ENCODE data around the gene SERHL2.
"Not testable (repeated sequence)": the region's sequence is repeated elsewhere in the genome, so short reads cannot be mapped to it uniquely, and the experiment has no call there.

Gene SERHL2

GRCh38 chr22:42548597-42549330 lies 5.0 kb upstream of the SERHL2 start:
- TF ChIP-seq Cebpa-rat (IDR thresholded peaks at IDR 0.05): no peak
- Histone ChIP-seq H4K20me1 (no peaks in the 10 kb centered on the region), H3K27me3 (no peaks in the 10 kb centered on the region), H3K9me3 (replicated peaks in 1 of 11) (no peaks in the 10 kb centered on the region; a peak in 1 of 22 replicates), H3K9ac (no peak overlapping the region), H3K36me3 (no peaks in the 10 kb centered on the region), H3K4me2 (no peak overlapping the region), H3K27ac (no peak overlapping the region), H3K4me1 (peaks cover 0 to 35% (median 29%) of the 10 kb centered on the region in 10 experiments; a peak in 17 of 20 replicates), H3K4me3 (no peak overlapping the region)

- no peaks in the 10 kb centered on the region; a peak in 1 of 22 replicates for H3K9me3 ChIP-seq (replicated peaks in 1 of 11)
- H3K4me1 ChIP-seq: peaks cover 5 to 42% (median 36%) of the 10 kb centered on the region in 10 experiments; a peak in 19 of 20 replicates
- H3K36me3 ChIP-seq: no peaks in the 10 kb centered on the region
- H3K9ac ChIP-seq: no peak overlapping the region
- no peak overlapping the region for H3K4me3 ChIP-seq
- no peak overlapping the region for H3K4me2 ChIP-seq
- 0 out of 22 replicates have a peak, but pooled peaks cover 0 to 3% (median 0%) of the 10 kb centered on the region in 11 experiments for H3K27me3 ChIP-seq
- no peak for TF ChIP-seq Cebpa-rat (IDR thresholded peaks at IDR 0.05)
- no peak overlapping the region for H3K27ac ChIP-seq
- no peaks in the 10 kb centered on the region for H4K20me1 ChIP-seq
Observed at GRCh38 chr22:42549331-42550060, 4.3 kb upstream of the SERHL2 start.

- not testable (repeated sequence) for H3K9me3 ChIP-seq (replicated peaks in 1 of 11); H3K4me3 ChIP-seq; H3K27me3 ChIP-seq; H3K27ac ChIP-seq; H3K36me3 ChIP-seq; H3K9ac ChIP-seq; H4K20me1 ChIP-seq
- Histone ChIP-seq H3K4me1 (peaks cover 5 to 43% (median 37%) of the 10 kb centered on the region in 10 experiments; a peak in 19 of 20 replicates), H3K4me2 (peak overlapping the region in 9 of 11 experiments; percentile 51 to 100 (median 98); a peak in 16 of 22 replicates)
Observed at GRCh38 chr22:42552294-42552647, 1.5 kb upstream of the SERHL2 start.

GRCh38 chr22:42560381-42560780 lies 6.6 kb downstream of the SERHL2 start:
- Histone ChIP-seq H3K4me3 (no peak overlapping the region), H4K20me1 (peaks cover 0 to 24% (median 7%) of the 10 kb centered on the region in 11 experiments; a peak in 6 of 22 replicates), H3K27ac (no peak overlapping the region), H3K36me3 (peaks cover 0 to 11% (median 0%) of the 10 kb centered on the region in 11 experiments; a peak in 6 of 22 replicates), H3K4me2 (peak overlapping the region in 2 of 11 experiments; percentile 5 to 80; a peak in 2 of 22 replicates), H3K27me3 (no peaks in the 10 kb centered on the region), H3K9me3 (replicated peaks in 1 of 11) (peaks cover 0 to 8% (median 0%) of the 10 kb centered on the region in 11 experiments; a peak in 3 of 22 replicates), H3K9ac (no peak overlapping the region), H3K4me1 (peaks cover 16 to 40% (median 25%) of the 10 kb centered on the region in 10 experiments)
- TF ChIP-seq Cebpa-rat (IDR thresholded peaks at IDR 0.05): no peak

GRCh38 chr22:42560781-42561180 lies 7.0 kb downstream of the SERHL2 start:
- peak overlapping the region in 2 of 11 experiments; percentile 5 to 80; a peak in 2 of 22 replicates for H3K4me2 ChIP-seq
- H3K9ac ChIP-seq: no peak overlapping the region; a peak in 1 of 22 replicates

GRCh38 chr22:42561856-42562255 lies 8.1 kb downstream of the SERHL2 start:
- Histone ChIP-seq H4K20me1 (peaks cover 0 to 24% (median 7%) of the 10 kb centered on the region in 11 experiments; a peak in 6 of 22 replicates), H3K9ac (peak overlapping the region in 1 of 11 experiments; percentile 35; a peak in 2 of 22 replicates), H3K27me3 (no peaks in the 10 kb centered on the region), H3K27ac (peak overlapping the region in 5 of 11 experiments; percentile 1 to 26 (median 4); a peak in 2 of 22 replicates), H3K4me1 (peaks cover 16 to 40% (median 25%) of the 10 kb centered on the region in 10 experiments), H3K4me2 (peak overlapping the region; percentile 17 to 80 (median 66)), H3K9me3 (replicated peaks in 1 of 11) (peaks cover 0 to 16% (median 0%) of the 10 kb centered on the region in 11 experiments; a peak in 7 of 22 replicates), H3K36me3 (peaks cover 0 to 21% (median 11%) of the 10 kb centered on the region in 11 experiments; a peak in 14 of 22 replicates), H3K4me3 (no peak overlapping the region)
- TF ChIP-seq Cebpa-rat (IDR thresholded peaks at IDR 0.05): no peak

More at GRCh38 chr22:42560781-42561180, 7.0 kb downstream of the SERHL2 start:
- Histone ChIP-seq H3K36me3 (peaks cover 0 to 15% (median 4%) of the 10 kb centered on the region in 11 experiments; a peak in 13 of 22 replicates), H3K4me3 (no peak overlapping the region), H3K27ac (no peak overlapping the region), H3K27me3 (no peaks in the 10 kb centered on the region), H4K20me1 (peaks cover 0 to 24% (median 7%) of the 10 kb centered on the region in 11 experiments; a peak in 6 of 22 replicates), H3K4me1 (peaks cover 16 to 40% (median 25%) of the 10 kb centered on the region in 10 experiments), H3K9me3 (replicated peaks in 1 of 11) (peaks cover 0 to 12% (median 0%) of the 10 kb centered on the region in 11 experiments; a peak in 7 of 22 replicates)
- TF ChIP-seq Cebpa-rat (IDR thresholded peaks at IDR 0.05): no peak

- H3K4me3 ChIP-seq: no peak overlapping the region
Observed at GRCh38 chr22:42562279-42562678, 8.5 kb downstream of the SERHL2 start.

GRCh38 chr22:42562684-42563083 lies 8.9 kb downstream of the SERHL2 start:
- Histone ChIP-seq H3K36me3 (peaks cover 0 to 21% (median 11%) of the 10 kb centered on the region in 11 experiments; a peak in 14 of 22 replicates), H3K4me2 (peak overlapping the region; percentile 17 to 80 (median 66)), H4K20me1 (peaks cover 0 to 24% (median 7%) of the 10 kb centered on the region in 11 experiments; a peak in 6 of 22 replicates), H3K9me3 (replicated peaks in 1 of 11) (peaks cover 0 to 16% (median 0%) of the 10 kb centered on the region in 11 experiments; a peak in 7 of 22 replicates), H3K27me3 (no peaks in the 10 kb centered on the region), H3K27ac (peak overlapping the region in 4 of 11 experiments; percentile 3 to 26 (median 10); a peak in 4 of 22 replicates), H3K4me1 (peaks cover 16 to 40% (median 25%) of the 10 kb centered on the region in 10 experiments), H3K4me3 (no peak overlapping the region), H3K9ac (peak overlapping the region in 1 of 11 experiments; percentile 1; a peak in 2 of 22 replicates)
- TF ChIP-seq Cebpa-rat (IDR thresholded peaks at IDR 0.05): no peak

More at GRCh38 chr22:42562279-42562678, 8.5 kb downstream of the SERHL2 start:
- peak overlapping the region; percentile 17 to 80 (median 66) for H3K4me2 ChIP-seq
- H3K27me3 ChIP-seq: no peaks in the 10 kb centered on the region
- H3K27ac ChIP-seq: peak overlapping the region in 6 of 11 experiments; percentile 1 to 26 (median 4); a peak in 4 of 22 replicates
- peaks cover 16 to 40% (median 25%) of the 10 kb centered on the region in 10 experiments for H3K4me1 ChIP-seq
- no peak for TF ChIP-seq Cebpa-rat (IDR thresholded peaks at IDR 0.05)
- H3K36me3 ChIP-seq: peaks cover 0 to 21% (median 11%) of the 10 kb centered on the region in 11 experiments; a peak in 14 of 22 replicates
- peaks cover 0 to 24% (median 7%) of the 10 kb centered on the region in 11 experiments; a peak in 6 of 22 replicates for H4K20me1 ChIP-seq
- H3K9me3 ChIP-seq (replicated peaks in 1 of 11): peaks cover 0 to 16% (median 0%) of the 10 kb centered on the region in 11 experiments; a peak in 7 of 22 replicates
- H3K9ac ChIP-seq: peak overlapping the region in 2 of 11 experiments; percentile 1 to 35; a peak in 3 of 22 replicates

- H3K4me1 ChIP-seq: peaks cover 16 to 40% (median 25%) of the 10 kb centered on the region in 10 experiments
- H3K27me3 ChIP-seq: not testable (repeated sequence)
Observed at GRCh38 chr22:42563943-42564342, 10.2 kb downstream of the SERHL2 start.

More at GRCh38 chr22:42563943-42564342, 10.2 kb downstream of the SERHL2 start:
- H4K20me1 ChIP-seq: peaks cover 0 to 24% (median 7%) of the 10 kb centered on the region in 11 experiments; a peak in 6 of 22 replicates
- not testable (repeated sequence) for H3K4me3 ChIP-seq, H3K27ac ChIP-seq, H3K4me2 ChIP-seq, H3K9ac ChIP-seq
- H3K9me3 ChIP-seq (replicated peaks in 1 of 11): peaks cover 0 to 16% (median 0%) of the 10 kb centered on the region in 11 experiments; a peak in 7 of 22 replicates
- peaks cover 0 to 28% (median 11%) of the 10 kb centered on the region in 11 experiments; a peak in 14 of 22 replicates for H3K36me3 ChIP-seq
